Measurements from ENCODE around the gene GPC6.

GPC6 gene

DNA sequence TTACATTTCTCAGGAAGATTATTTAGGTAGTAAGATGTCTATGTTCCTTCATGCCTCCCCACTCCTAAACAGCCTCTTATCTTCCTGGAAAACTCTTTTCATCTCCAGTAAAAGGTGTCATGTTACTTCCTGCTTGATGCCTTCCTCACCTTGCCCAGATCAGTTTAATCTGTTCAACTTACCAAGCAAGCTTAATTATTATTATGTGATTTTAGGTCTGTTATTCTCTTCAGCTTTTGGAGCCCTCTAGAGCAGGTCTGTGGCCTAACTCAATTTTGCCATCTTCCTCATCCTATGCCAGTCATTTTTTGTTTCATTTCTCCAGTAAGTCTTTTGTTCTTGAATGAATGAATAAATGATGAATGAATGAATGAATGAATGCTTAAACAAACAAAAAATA lies 724.5 kb downstream of the GPC6 start:
- DNase-seq = no peak

DNA sequence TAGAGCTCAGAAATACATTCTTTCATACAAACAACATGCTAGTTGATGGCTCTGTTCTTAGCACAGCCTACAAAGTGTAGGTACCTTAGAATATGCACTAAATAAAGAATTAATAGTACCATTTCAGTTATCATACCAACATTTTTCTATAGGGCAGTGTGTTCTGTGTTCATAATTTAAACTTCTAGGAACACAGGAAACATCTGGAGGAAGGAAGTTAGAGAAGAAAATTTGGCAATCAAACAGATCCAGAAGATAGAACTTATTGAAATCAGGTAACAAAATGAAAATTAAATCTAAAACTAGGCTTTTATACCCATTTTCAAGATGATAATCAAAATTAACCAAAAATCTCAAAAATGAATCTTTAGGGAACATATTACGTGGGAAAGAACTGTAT lies 725.3 kb downstream of the GPC6 start:
- no peak for DNase-seq

- DNase-seq = no peak
These were observed 727.2 kb downstream of the GPC6 start for GRCh38 chr13:93953841-93954240.

- DNase-seq = no peak
These were observed 729.3 kb downstream of the GPC6 start for GRCh38 chr13:93955904-93956303.

DNA sequence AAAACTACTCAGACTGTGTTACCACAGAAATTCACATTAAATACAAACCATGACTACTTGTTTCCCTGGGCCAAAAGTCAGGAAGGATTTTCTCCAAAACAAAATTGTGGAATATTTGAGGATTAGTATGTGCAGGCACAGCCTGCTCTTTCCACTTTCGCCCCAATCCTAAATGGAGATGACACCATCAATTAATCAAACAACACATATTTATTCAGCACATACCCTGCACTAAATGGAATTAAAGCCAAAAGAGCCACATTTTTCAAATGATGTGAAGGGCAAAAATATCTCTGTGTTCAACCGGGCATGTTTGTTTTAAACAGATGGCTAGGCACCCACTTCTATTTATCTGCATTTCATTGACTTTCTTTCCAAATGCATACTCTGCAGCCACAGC lies 729.8 kb downstream of the GPC6 start:
- DNase-seq = no peak

GRCh38 chr13:93957371-93957770 lies 730.8 kb downstream of the GPC6 start:
- no peak for DNase-seq

DNA sequence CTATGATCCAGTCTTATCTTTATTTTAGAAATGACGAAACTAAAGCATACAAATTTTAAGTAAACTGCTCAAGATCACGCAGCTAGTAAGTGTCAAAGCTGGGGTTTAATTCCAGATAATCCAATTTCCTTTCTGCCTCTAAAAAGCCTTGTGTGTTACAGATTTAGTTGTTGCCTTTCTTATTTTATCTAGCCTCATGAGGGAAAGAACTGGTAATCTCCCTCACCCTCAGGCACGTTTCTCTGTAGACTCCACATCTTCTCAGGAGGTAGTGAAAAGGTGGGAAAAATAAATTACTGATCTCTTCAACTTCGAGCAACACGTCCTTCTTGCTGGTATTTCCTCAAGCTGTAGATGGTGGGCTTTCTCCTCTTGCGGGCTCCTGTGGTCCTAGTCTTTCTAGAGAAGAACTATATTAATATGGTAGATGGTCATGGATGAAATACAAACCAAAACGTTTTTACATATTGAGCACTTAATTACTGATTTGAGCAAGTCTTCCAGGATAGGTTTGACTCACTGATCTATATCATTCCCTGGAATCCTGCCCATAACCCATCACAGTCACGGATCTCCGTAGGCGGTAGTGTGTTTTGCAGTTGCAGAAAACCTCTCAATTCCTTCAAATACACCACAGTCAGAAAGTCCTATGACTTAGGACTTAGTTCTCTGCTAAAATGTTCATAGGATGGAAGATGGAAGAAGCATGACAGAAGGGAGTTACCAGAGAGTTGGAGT lies 733.4 kb downstream of the GPC6 start:
- DNase-seq = no peak

- DNase-seq = no peak
These were observed 736.9 kb downstream of the GPC6 start for GRCh38 chr13:93963266-93964145.

DNA sequence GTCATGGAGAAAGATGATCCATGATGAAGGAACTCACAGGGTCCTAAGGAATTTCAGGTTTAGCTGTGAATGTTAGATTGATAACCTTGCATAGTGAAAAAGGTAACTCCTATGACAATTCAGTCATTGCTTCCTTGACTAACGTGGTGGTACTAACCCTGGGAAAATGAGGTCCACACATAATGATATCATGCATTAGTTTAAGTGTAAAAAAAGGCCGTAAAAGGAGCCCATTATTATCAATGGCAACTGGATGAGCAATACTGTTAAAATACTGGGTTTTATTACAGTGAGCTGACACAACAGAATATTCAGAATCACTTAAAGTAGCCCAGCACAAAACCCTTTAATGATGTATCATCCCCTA lies 737.5 kb downstream of the GPC6 start:
- DNase-seq = no peak

- DNase-seq = no peak
These were observed 739.0 kb downstream of the GPC6 start for GRCh38 chr13:93965587-93965986.

DNA sequence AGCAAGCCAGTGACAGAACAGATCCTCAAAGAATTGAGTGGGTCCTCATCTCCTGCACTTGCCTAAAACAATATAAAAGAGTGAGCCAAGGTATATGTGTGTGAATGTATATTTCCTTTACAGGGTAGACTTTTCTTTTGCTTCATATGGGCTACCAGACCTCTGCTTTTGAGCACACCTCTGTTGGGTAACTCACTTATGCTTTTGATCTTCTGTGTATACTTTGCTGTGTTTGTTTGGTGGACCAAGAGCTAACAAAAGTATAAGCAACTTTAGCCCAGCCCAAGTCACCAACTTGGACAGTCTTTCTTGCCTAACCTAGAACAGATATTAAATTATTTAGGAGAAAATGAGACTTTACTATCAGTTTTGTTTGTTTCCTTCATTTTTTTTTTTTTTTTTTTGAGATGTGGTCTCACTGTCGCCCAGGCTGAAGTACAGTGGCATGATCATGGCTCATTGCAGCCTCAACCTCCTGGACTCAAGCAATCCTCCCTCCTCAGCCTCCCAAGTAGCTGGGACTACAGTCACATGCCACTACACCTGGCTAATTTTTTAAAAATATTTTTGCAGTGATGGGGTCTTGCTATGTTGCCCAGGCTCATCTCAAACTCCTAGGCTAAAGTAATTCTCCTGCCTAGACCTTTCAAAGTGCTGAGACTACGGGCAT lies 739.8 kb downstream of the GPC6 start:
- DNase-seq = no peak

DNA sequence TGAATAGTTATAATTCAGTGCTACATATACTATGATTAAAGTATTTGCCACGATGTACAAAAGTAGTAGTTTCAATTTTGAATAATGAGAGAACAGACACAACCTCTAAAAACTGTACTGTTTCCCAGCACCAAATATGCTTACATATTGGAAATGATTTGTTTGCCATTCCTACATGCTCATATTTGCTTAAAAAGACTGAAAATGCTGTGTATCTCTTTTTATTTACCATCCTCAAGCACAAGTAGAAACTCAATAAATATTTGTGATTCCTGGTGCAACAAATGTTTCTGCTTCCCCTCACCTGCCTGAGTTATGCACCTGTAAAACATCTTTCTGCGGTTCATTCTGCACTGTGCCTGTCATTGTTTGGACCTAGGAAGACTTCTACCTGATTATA lies 740.7 kb downstream of the GPC6 start:
- no peak for DNase-seq

DNA sequence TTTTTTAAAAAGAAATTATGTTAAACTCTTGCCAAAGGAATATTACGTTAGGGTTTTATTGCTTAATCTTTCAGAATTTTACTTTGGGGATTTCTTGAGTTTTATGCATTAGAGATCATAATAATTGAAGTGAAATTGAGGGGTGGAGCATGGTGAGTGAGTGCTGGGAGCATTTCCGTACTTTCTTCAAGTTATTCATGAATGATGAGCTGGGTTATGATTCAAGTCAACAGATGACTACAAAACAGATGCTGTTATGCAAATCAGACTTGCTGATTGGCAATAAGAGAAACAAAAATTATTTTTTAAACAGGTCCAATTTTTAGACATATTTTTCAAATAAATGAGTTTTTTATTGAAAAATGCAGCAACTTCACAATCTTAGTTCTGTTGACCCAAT lies 748.6 kb downstream of the GPC6 start:
- DNase-seq = no peak

DNA sequence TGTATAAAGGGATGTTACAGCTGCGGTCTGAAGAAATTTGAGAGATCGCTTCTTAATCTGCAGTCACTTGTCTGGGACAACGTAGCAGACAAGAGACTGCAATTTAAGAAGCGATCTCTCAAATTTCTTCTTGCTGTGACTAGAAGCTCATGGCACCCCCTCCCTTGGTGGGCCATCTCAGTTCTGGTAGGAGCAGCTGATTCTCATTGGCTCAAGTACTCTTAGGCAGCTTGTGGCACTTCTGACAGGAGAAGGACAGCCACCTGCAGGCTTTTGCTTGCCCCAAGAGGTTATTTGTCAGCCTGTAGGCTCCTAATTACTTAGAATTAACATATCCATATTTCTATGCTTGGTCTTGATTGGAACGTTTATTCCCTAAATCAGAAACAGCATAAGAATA lies 749.9 kb downstream of the GPC6 start:
- no peak for DNase-seq

DNA sequence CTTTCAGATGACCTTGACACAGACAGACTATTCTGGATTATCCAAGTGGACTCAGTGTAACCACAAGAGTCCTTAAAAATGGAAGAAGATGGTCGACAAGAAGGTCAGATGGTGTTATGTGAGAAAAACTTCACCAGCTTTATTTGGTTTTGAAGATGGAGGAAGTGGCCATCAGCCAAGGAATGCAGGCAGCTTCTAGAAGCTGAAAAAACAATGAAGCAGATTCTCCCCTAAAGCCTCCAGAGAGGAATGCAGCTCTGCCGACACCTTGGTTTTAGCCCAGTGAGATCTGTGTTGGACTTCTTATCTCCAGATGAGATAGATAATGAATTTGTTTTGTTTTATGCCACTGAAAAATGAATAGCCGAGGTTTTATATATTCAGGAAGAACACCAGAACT lies 751.4 kb downstream of the GPC6 start:
- DNase-seq = no peak

DNA sequence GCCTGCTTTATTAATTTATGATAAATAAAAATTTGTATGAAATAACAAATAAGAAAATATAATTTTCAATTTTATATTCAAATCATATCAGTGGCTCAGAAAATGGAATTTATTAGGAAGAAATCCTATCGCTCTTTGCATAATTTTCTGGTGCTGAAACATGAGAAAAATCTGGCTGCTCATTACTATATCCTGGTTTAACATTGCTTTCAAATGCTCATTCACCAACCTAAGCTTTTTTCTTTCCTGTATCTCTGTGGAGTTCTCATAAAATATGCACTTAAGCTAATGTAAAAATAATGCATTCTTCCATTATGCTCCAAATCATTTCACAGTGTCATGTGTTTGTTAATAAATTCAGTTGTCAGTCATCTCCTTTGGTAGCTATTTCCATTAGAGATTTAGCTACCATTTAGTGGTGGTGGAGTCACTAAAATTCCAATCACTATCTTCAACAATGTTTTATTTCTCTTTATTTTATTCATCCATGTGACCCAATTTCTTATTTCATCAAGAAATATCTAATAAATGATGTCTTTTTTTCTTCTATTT lies 754.9 kb downstream of the GPC6 start:
- DNase-seq = no peak

- DNase-seq = no peak
These were observed 755.7 kb downstream of the GPC6 start for GRCh38 chr13:93982179-93982918.

GRCh38 chr13:93984052-93984451 lies 757.4 kb downstream of the GPC6 start:
- no peak for DNase-seq

DNA sequence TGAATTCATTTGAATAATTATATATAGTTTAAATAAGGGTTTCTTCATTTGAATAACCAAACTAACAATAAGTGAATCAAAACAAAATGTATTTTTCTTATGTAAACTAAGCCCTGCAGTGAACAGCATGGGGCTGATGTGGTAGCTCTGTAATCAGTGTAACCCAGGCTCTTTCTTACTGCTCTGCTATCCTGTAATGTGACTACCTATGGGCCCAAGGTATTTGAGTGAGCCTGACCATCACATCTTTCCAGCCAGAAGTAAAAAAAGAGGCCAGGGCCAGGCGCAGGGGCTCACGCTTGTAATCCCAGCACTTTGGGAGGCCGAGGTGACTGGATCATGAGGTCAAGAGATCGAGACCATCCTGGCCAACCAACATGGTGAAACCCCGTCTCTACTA lies 758.3 kb downstream of the GPC6 start:
- DNase-seq = no peak

- DNase-seq = no peak
These were observed 760.9 kb downstream of the GPC6 start for GRCh38 chr13:93987458-93987857.

DNA sequence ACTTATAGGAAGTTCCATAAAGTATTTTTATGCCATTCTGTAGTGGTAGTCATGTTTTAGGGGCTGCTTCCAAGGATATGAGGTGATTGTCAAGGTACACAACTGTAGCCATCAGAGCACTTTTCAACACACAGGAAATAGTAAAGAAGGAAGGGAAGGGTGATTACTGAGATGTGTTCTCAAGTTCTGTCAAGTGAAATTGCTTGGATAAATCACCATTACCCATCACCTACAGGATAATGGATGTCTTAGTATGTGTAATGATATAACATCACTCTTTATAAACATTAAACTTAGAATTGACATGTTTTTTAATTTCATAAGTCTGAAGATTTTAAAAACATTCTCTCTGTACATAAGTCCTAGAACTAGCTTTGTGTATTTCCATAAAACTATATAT lies 765.0 kb downstream of the GPC6 start:
- no peak for DNase-seq

DNA sequence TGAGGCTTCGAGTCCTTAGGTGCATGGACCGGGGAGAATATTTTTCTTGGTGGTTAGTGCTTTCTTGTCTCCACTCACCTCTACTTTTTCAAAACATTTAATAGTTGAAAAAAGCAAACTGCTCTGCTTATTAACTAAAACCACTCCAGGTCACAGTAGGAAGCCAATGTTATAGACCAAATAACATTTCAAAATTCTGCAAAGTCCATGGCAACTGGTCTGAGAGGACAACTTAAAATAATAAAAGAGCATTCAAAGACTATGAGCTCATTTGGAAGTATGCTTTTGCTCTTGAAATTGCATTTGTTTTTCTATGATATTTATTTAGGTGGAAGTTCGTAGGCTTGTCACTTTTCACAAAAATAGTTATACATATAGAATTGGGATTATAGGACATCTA lies 769.9 kb downstream of the GPC6 start:
- DNase-seq = no peak

DNA sequence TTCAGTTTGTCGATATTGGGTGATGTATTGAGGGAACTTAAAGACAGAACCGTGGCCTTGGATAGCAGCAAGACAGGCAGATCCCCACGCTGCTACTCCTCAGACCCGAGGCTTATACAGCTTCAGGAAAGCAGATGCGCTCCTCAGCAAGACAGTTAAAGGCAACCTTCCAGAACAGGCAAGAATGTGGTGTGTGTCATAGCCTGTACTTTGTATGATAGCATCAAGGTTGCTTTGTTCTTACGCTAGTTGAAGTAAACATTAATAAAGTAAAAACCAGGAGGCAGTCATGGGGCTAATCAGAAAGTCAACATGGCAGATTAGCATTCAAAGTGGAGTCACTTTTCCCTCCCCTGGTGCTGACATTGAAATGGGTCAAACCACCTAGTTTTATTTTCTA lies 779.7 kb downstream of the GPC6 start:
- no peak for DNase-seq

Data from amniotic stem cell (primary cell).